Endothelial cell of hepatic sinusoid (primary cell): ENCODE data around the gene CAMK1D.
"Not testable (repeated sequence)": the region's sequence is repeated elsewhere in the genome, so short reads cannot be mapped to it uniquely, and the experiment has no call there.

Experiments used
- in situ Hi-C: cut with HindIII; loops from 2 replicates; pipeline ENCODE4 v1.10.0; 2017; ENCODE audit warnings: low sequenced_read_pairs

CAMK1D gene

GRCh38 chr10:12854988-12855387 lies 505.6 kb downstream of the CAMK1D start:
- in situ Hi-C loops: no loop called here

GRCh38 chr10:12862459-12862858 lies 513.1 kb downstream of the CAMK1D start:
- in situ Hi-C loops: no loop called here

GRCh38 chr10:12865515-12865914 lies 516.2 kb downstream of the CAMK1D start:
- in situ Hi-C loops: not testable (repeated sequence)

GRCh38 chr10:12868229-12868628 lies 518.9 kb downstream of the CAMK1D start:
- in situ Hi-C loops: no loop called here

- in situ Hi-C loops: no loop called here
These were observed 520.1 kb downstream of the CAMK1D start for GRCh38 chr10:12869427-12869826.

GRCh38 chr10:12872577-12872976 lies 523.2 kb downstream of the CAMK1D start:
- in situ Hi-C loops: no loop called here

- in situ Hi-C loops: no loop called here
These were observed 523.8 kb downstream of the CAMK1D start for GRCh38 chr10:12873172-12873571.

GRCh38 chr10:12874501-12874900 lies 525.2 kb downstream of the CAMK1D start:
- in situ Hi-C loops: no loop called here

GRCh38 chr10:12875100-12875499 lies 525.8 kb downstream of the CAMK1D start:
- in situ Hi-C loops: no loop called here

- in situ Hi-C loops: no loop called here
These were observed 526.9 kb downstream of the CAMK1D start for GRCh38 chr10:12876266-12876665.

- in situ Hi-C loops: no loop called here
These were observed 527.8 kb downstream of the CAMK1D start for GRCh38 chr10:12877150-12877549.

- in situ Hi-C loops: no loop called here
These were observed 531.1 kb downstream of the CAMK1D start for GRCh38 chr10:12880423-12880822.

- in situ Hi-C loops: no loop called here
These were observed 535.5 kb downstream of the CAMK1D start for GRCh38 chr10:12884851-12885250.
